CD4-positive, alpha-beta memory T cell (primary cell): Measurements from ENCODE around the gene CRIM1. TPM values are rescaled to one million over a fixed set of nuclear protein-coding genes. Genes with fewer than 3 reads are reported as not detected.

ENCODE experiments used
- CTCF ChIA-PET: fragments of 350-600 bp; sonication (Branson Sonifier 250); formaldehyde crosslinking; loops from one replicate; lab custom pipeline; 2021; ENCODE audit warnings: inconsistent platforms; ENCODE audit not compliant: partially characterized antibody; lab: Charles Lee
- POLR2A ChIA-PET: fragments of 350-600 bp; sonication (Branson Sonifier 250); formaldehyde crosslinking; loops from one replicate; lab custom pipeline; 2021; ENCODE audit not compliant: partially characterized antibody; lab: Charles Lee
- DNase-seq, 5 donors: peaks; one replicate each; pipeline versions ENCODE4 v3.0.0 to v3.0.0-alpha.2; 2020 to 2022; ENCODE audit warnings: mixed read lengths in 1 of 5
- H3K27ac ChIP-seq: one replicate; pipeline ENCODE4 v1.7.0; 2013; ENCODE audit warnings: low read depth, low read length
- H3K27me3 ChIP-seq: 2 replicates; pipeline ENCODE4 v1.7.0; 2013; ENCODE audit warnings: mild to moderate bottlenecking, low read length, moderate library complexity; ENCODE audit not compliant: insufficient read depth
- H3K36me3 ChIP-seq: 2 replicates; pipeline ENCODE4 v1.7.0; 2013; ENCODE audit warnings: mild to moderate bottlenecking, low read length, moderate library complexity; ENCODE audit not compliant: insufficient read depth
- H3K4me1 ChIP-seq: 2 replicates; pipeline ENCODE4 v1.7.0; 2013; ENCODE audit warnings: mild to moderate bottlenecking, low read length, moderate library complexity; ENCODE audit not compliant: insufficient read depth
- H3K4me3 ChIP-seq, 2 donors: one replicate each; pipeline ENCODE4 v1.7.0; 2013; ENCODE audit warnings: low read length in 2 of 2, mild to moderate bottlenecking in 1 of 2
- H3K9me3 ChIP-seq, 2 donors: one replicate each; pipeline ENCODE4 v1.7.0; 2013; ENCODE audit warnings: low read length in 2 of 2, control low read depth in 1 of 2; ENCODE audit not compliant: control insufficient read depth in 1 of 2
- H3K27ac Mint-ChIP-seq, 7 donors: one replicate each; pipeline ENCODE4 v1.8.0; 2020 to 2021; ENCODE audit warnings: mixed read lengths in 7 of 7, mild to moderate bottlenecking in 6 of 7, inconsistent platforms in 3 of 7, moderate library complexity in 3 of 7
- H3K27me3 Mint-ChIP-seq, 2 donors: one replicate each; pipeline ENCODE4 v1.8.0; 2020 to 2021; ENCODE audit warnings: mixed read lengths in 2 of 2
- H3K36me3 Mint-ChIP-seq, 2 donors: one replicate each; pipeline ENCODE4 v1.8.0; 2020 to 2021; ENCODE audit warnings: mixed read lengths in 2 of 2, inconsistent platforms in 1 of 2, mild to moderate bottlenecking in 1 of 2
- H3K4me1 Mint-ChIP-seq, 4 donors: one replicate each; pipeline ENCODE4 v1.8.0; 2020 to 2021; ENCODE audit warnings: mixed read lengths in 4 of 4, mild to moderate bottlenecking in 1 of 4
- H3K4me3 Mint-ChIP-seq, 8 donors: one replicate each; pipeline ENCODE4 v1.8.0; 2020 to 2021; ENCODE audit warnings: mixed read lengths in 8 of 8, mild to moderate bottlenecking in 7 of 8, moderate library complexity in 6 of 8, inconsistent platforms in 3 of 8
- H3K9me3 Mint-ChIP-seq, 8 donors: one replicate each; pipeline ENCODE4 v1.8.0; 2020 to 2021; ENCODE audit warnings: mixed read lengths in 8 of 8, mild to moderate bottlenecking in 5 of 8, inconsistent platforms in 3 of 8, moderate library complexity in 1 of 8
- intact Hi-C: fragments of 100-400 bp; cut with micrococcal nuclease; formaldehyde crosslinking; loops from one replicate; pipeline ENCODE4 v1.15.1; 2023
- polyA plus RNA-seq, 2 donors: library from polyadenylated mRNA; unstranded; fragments of 300-500 nt; fragmentation: Illumina TruSeq; gene quantifications; one replicate each; pipeline ENCODE4 v1.2.3, GENCODE V29; 2021
- total RNA-seq, 2 experiments: library from RNA; stranded (reverse); gene quantifications; one replicate each; pipeline ENCODE4 v1.2.3, GENCODE V29; 2021

Gene CRIM1
- total and polyA plus RNA-seq, 4 experiments from 2014 or later = 0.91 to 12.0 (median 6.8) TPM; not detected in 1

- Mint-ChIP-seq H3K4me1 (peaks cover 0 to 1% (median 0%) of the 10 kb centered on the region in 4 donors), H3K4me3 (no peak overlapping the region), H3K36me3 (peaks cover 3 to 9% of the 10 kb centered on the region in 2 donors), H3K9me3 (peaks cover 0 to 2% (median 0%) of the 10 kb centered on the region in 8 donors), H3K27ac (peak overlapping the region in 2 of 7 donors; percentile 36 to 80), H3K27me3 (no peaks in the 10 kb centered on the region)
- no peak for DNase-seq
- no peak overlapping the region for H3K4me3 ChIP-seq
- intact Hi-C loops = no loop called here
- POLR2A ChIA-PET = no interaction called here
- no peaks in the 10 kb centered on the region for H3K9me3 ChIP-seq
- H3K36me3 ChIP-seq = no peaks in the 10 kb centered on the region
- CTCF ChIA-PET = no interaction called here
- H3K27me3 ChIP-seq = no peaks in the 10 kb centered on the region
- no peak overlapping the region for H3K27ac ChIP-seq
- no peaks in the 10 kb centered on the region for H3K4me1 ChIP-seq
Measured at GRCh38 chr2:36534275-36534799, 178.8 kb downstream of the CRIM1 start.

- intact Hi-C loops = no loop called here
- DNase-seq = no peak
- H3K9me3 ChIP-seq = no peaks in the 10 kb centered on the region
- no peaks in the 10 kb centered on the region for H3K4me1 ChIP-seq
- H3K4me1 Mint-ChIP-seq = peaks cover 0 to 1% (median 0%) of the 10 kb centered on the region in 4 donors
- peaks cover 0 to 2% (median 0%) of the 10 kb centered on the region in 8 donors for H3K9me3 Mint-ChIP-seq
- H3K27ac Mint-ChIP-seq = no peak overlapping the region
- no peaks in the 10 kb centered on the region for H3K27me3 ChIP-seq
- no peaks in the 10 kb centered on the region for H3K27me3 Mint-ChIP-seq
- H3K4me3 ChIP-seq = no peak overlapping the region
- H3K27ac ChIP-seq = no peak overlapping the region
- peaks cover 3 to 9% of the 10 kb centered on the region in 2 donors for H3K36me3 Mint-ChIP-seq
- ChIA-PET POLR2A (no interaction called here), CTCF (no interaction called here)
- no peak overlapping the region for H3K4me3 Mint-ChIP-seq
- no peaks in the 10 kb centered on the region for H3K36me3 ChIP-seq
Measured at GRCh38 chr2:36535099-36535498, 179.5 kb downstream of the CRIM1 start.

GRCh38 chr2:36536776-36537175 is 181.2 kb downstream of the CRIM1 start:
- ChIA-PET CTCF (no interaction called here), POLR2A (no interaction called here)
- peaks cover 0 to 1% (median 0%) of the 10 kb centered on the region in 4 donors for H3K4me1 Mint-ChIP-seq
- H3K27ac Mint-ChIP-seq = peak overlapping the region in 1 of 7 donors; percentile 39
- H3K4me3 Mint-ChIP-seq = no peak overlapping the region
- no peak for DNase-seq
- H3K27me3 ChIP-seq = no peaks in the 10 kb centered on the region
- H3K4me1 ChIP-seq = no peaks in the 10 kb centered on the region
- H3K9me3 ChIP-seq = no peaks in the 10 kb centered on the region
- no peak overlapping the region for H3K27ac ChIP-seq
- intact Hi-C loops = no loop called here
- peaks cover 8 to 14% of the 10 kb centered on the region in 2 donors for H3K36me3 Mint-ChIP-seq
- no peak overlapping the region for H3K4me3 ChIP-seq
- H3K36me3 ChIP-seq = no peaks in the 10 kb centered on the region
- H3K27me3 Mint-ChIP-seq = no peaks in the 10 kb centered on the region
- peaks cover 0 to 2% (median 0%) of the 10 kb centered on the region in 8 donors for H3K9me3 Mint-ChIP-seq

- H3K27ac ChIP-seq = no peak overlapping the region
- H3K27me3 Mint-ChIP-seq = no peaks in the 10 kb centered on the region
- ChIA-PET CTCF (no interaction called here), POLR2A (no interaction called here)
- H3K4me3 Mint-ChIP-seq = no peak overlapping the region
- no peaks in the 10 kb centered on the region for H3K4me1 ChIP-seq
- H3K4me3 ChIP-seq = no peak overlapping the region
- H3K27ac Mint-ChIP-seq = no peak overlapping the region
- peaks cover 8 to 11% of the 10 kb centered on the region in 2 donors for H3K36me3 Mint-ChIP-seq
- DNase-seq = no peak
- H3K4me1 Mint-ChIP-seq = peaks cover 0 to 1% (median 0%) of the 10 kb centered on the region in 4 donors
- no peaks in the 10 kb centered on the region for H3K9me3 ChIP-seq
- no peaks in the 10 kb centered on the region for H3K27me3 ChIP-seq
- H3K36me3 ChIP-seq = no peaks in the 10 kb centered on the region
- peaks cover 0 to 2% (median 0%) of the 10 kb centered on the region in 8 donors for H3K9me3 Mint-ChIP-seq
- intact Hi-C loops = no loop called here
Measured at GRCh38 chr2:36538335-36538734, 182.8 kb downstream of the CRIM1 start.

- no peak overlapping the region for H3K4me3 Mint-ChIP-seq
- no peaks in the 10 kb centered on the region for H3K27me3 Mint-ChIP-seq
- intact Hi-C loops = no loop called here
- Histone ChIP-seq H3K4me3 (no peak overlapping the region), H3K9me3 (no peaks in the 10 kb centered on the region), H3K27ac (no peak overlapping the region), H3K27me3 (no peaks in the 10 kb centered on the region), H3K4me1 (no peaks in the 10 kb centered on the region), H3K36me3 (no peaks in the 10 kb centered on the region)
- no peak overlapping the region for H3K27ac Mint-ChIP-seq
- H3K36me3 Mint-ChIP-seq = peaks cover 11 to 13% of the 10 kb centered on the region in 2 donors
- DNase-seq = no peak
- POLR2A ChIA-PET = no interaction called here
- no peaks in the 10 kb centered on the region for H3K9me3 Mint-ChIP-seq
- CTCF ChIA-PET = no interaction called here
- H3K4me1 Mint-ChIP-seq = no peaks in the 10 kb centered on the region
Measured at GRCh38 chr2:36539631-36540030, 184.1 kb downstream of the CRIM1 start.

GRCh38 chr2:36540986-36541754 is 185.6 kb downstream of the CRIM1 start:
- DNase-seq = no peak
- no peaks in the 10 kb centered on the region for H3K27me3 Mint-ChIP-seq
- intact Hi-C loops = no loop called here
- H3K4me3 Mint-ChIP-seq = no peak overlapping the region
- H3K4me1 ChIP-seq = no peaks in the 10 kb centered on the region
- H3K9me3 Mint-ChIP-seq = no peaks in the 10 kb centered on the region
- no peaks in the 10 kb centered on the region for H3K36me3 ChIP-seq
- H3K4me1 Mint-ChIP-seq = no peaks in the 10 kb centered on the region
- H3K27me3 ChIP-seq = no peaks in the 10 kb centered on the region
- POLR2A ChIA-PET = no interaction called here
- H3K27ac Mint-ChIP-seq = peak overlapping the region in 2 of 7 donors; percentile 49 to 66
- no peak overlapping the region for H3K4me3 ChIP-seq
- peaks cover 13 to 18% of the 10 kb centered on the region in 2 donors for H3K36me3 Mint-ChIP-seq
- no peak overlapping the region for H3K27ac ChIP-seq
- CTCF ChIA-PET = no interaction called here
- H3K9me3 ChIP-seq = no peaks in the 10 kb centered on the region

- ChIA-PET POLR2A (no interaction called here), CTCF (no interaction called here)
- no peak for DNase-seq
- H3K9me3 Mint-ChIP-seq = no peaks in the 10 kb centered on the region
- peak overlapping the region in 1 of 7 donors; percentile 5 for H3K27ac Mint-ChIP-seq
- H3K36me3 Mint-ChIP-seq = peaks cover 16 to 17% of the 10 kb centered on the region in 2 donors
- Histone ChIP-seq H3K27me3 (no peaks in the 10 kb centered on the region), H3K9me3 (no peaks in the 10 kb centered on the region), H3K27ac (no peak overlapping the region), H3K4me3 (no peak overlapping the region), H3K36me3 (no peaks in the 10 kb centered on the region), H3K4me1 (no peaks in the 10 kb centered on the region)
- intact Hi-C loops = no loop called here
- no peaks in the 10 kb centered on the region for H3K27me3 Mint-ChIP-seq
- H3K4me3 Mint-ChIP-seq = no peak overlapping the region
- no peaks in the 10 kb centered on the region for H3K4me1 Mint-ChIP-seq
Measured at GRCh38 chr2:36541891-36542595, 186.5 kb downstream of the CRIM1 start.
